NOMO-1 treated with DMSO at 0.1 percent for 48 hours (cell line): Measurements from ENCODE around the gene ACACA.
"Not testable (repeated sequence)": the region's sequence is repeated elsewhere in the genome, so short reads cannot be mapped to it uniquely, and the experiment has no call there.

Experiments used
- DNase-seq: peaks from one replicate; lab custom pipeline; 2025; ENCODE audit not compliant: unreplicated experiment; lab: John Stamatoyannopoulos, UW

The ACACA gene

GRCh38 chr17:37083456-37083855, 323.2 kb downstream of the ACACA start:
- DNase-seq = no peak

- no peak for DNase-seq
Observed at GRCh38 chr17:37082985-37083384, 323.7 kb downstream of the ACACA start.

DNA sequence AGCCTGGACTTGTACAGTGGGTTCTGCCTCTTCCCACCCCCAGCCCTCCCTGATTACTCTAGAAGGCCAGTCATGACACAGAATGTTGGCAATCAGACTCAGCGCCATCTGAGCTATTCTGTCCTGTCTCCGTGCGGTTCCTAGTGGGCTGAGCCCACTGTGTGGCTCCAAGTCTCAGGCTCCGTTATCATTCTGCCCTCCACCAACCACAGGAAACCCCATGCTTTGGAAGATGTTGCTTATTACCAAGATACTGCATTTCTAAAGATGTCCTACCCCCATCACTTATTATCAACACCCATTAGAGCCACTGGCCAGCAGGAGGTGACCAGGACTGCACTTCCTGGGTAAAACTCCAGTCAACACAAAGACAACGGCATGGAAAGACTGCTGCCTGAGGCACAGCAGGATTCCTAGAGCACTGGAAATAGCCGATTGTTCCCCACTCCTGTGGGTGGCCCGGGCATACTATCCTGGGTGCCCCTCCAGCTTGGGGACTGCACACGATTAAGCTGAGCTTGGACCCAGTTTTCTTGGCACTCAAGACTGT, 324.2 kb downstream of the ACACA start:
- DNase-seq = no peak

DNA sequence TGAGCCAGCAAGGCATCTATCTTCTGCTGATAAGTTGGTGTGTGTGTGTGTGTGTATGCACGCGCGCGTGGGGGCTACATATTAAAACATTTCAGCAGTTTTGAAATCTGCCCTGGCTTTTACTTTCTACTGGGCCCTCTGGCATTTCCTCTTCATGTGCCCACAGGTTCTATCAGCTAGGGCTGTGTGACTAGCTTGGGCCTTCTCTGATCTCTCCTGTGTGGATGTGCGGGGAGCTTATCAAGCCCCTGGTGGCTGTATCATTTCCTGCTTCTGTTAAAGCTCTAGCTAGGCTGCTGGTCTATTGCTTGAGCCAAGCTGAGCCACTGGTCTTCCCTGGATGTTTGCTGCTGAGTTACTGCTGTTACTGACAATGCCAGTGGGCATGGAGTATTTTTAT, 325.3 kb downstream of the ACACA start:
- no peak for DNase-seq

GRCh38 chr17:37079735-37080134, 326.9 kb downstream of the ACACA start:
- peak; percentile 31 for DNase-seq

GRCh38 chr17:37079065-37079708, 327.4 kb downstream of the ACACA start:
- DNase-seq = no peak

GRCh38 chr17:37073464-37073863, 333.2 kb downstream of the ACACA start:
- not testable (repeated sequence) for DNase-seq

- DNase-seq = no peak
Observed at GRCh38 chr17:37069087-37069486, 337.5 kb downstream of the ACACA start.

GRCh38 chr17:37068266-37068665, 338.4 kb downstream of the ACACA start:
- DNase-seq = no peak

DNA sequence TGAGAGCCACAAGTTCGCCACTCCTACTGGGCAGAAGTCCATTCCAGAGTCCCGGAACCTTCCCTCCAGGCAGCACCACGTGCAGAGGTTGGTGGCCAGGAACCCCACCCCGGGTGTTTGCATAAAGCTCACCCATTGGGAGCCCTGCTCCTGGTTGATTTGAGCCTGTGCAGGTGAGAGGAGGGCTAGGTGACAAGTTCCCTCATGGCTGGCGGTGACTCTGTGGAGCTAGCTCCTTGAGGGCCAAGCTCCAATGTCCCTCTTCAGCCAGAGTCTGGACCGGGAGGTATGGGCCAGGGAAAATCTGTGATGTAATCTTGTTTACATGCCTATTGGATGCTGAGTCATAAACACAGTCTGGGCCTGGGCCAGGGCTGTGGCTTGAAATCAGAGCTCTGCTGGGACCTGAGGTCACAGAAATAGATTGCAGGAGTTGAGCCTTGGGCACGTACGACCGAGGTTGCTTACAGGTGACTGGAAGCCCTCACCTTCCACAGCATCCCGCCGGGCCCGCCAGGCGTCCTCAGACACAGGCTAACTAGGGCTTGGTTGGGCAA, 339.0 kb downstream of the ACACA start:
- DNase-seq = no peak

DNA sequence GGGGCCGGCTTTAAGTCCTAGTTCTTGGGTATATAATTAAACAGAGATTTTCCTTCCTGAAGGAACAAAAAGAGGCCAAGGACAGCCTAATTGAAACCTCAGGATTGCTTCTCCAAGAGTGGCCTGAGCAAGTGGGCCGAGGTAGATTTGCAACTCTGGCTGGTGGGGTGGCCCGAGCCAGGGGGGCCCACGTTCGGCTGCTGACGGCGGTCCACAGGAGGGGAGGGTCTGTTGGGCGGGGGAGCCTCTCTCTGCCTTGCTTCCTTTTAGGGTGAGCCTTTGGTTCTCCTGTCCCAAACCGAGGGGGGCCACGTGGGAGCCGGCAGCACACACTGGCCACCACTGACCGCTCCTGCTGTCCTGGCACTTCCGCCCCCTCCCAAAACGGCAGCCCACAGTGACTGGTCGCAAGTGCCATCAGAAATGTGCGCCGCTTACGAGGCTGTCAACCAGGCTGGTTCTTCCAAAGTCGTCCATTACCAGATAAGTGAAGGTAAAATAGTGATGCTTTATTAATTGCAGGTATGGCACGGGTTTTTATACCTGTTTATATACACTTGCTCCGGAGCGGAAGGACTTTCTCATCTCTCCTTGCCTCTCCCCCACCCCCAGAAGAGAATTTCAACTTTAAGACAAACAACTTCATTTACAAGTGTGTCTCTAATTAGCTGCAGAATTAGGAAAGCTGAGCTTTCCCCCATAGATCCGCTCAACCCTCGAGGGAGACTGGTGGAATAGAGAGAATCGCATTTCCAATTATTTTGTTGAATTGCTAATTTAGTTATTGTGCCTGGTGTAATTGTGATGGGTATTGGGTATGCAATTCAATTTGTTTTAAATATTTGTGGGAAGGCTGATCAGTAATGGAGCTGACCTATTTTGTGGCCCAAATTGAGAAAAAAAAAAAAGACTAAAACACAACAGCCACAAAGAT, 340.0 kb downstream of the ACACA start:
- DNase-seq = no peak

GRCh38 chr17:37065486-37066321, 340.9 kb downstream of the ACACA start:
- DNase-seq = no peak

- DNase-seq = no peak
Observed at GRCh38 chr17:37064956-37065355, 341.7 kb downstream of the ACACA start.

GRCh38 chr17:37064206-37064605, 342.4 kb downstream of the ACACA start:
- no peak for DNase-seq

DNA sequence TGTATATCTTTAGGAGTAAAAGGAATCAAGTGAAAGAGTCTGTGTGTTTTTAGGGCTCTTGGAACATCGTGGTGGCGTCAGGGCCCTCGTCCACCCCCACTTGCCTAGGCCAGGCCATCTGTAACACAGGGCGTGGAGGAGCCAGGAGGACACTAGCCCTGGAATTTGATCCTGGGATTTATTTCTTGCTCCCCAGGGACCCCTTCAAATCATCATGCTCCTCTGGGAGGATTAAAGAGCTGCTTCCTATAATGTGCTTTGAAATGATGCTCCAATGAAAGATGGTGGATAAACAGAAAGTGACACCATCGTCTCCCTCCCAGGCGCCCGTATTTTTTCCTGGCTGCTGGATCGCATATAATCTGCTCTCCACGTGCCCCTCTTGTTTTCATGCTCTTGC, 344.6 kb downstream of the ACACA start:
- no peak for DNase-seq

DNA sequence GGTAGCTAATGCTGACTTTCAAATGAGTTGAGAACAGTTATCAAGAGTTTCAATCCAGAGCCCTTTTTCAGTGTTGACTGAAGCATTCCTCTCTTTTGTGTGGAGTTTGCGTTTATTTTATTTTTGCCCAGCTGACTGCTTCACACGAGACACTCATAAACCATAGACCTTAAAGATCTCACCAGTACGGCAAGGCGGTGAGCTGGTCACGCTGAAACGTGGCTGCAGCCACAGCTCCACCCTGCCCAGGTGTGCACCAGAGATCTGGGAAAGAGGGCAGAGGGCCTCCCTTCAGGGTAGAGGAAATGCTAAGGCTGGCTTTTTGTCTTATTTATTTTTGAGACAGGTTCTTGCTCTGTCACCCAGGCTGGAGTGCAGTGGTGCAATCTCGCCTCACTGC, 345.7 kb downstream of the ACACA start:
- DNase-seq = no peak

DNA sequence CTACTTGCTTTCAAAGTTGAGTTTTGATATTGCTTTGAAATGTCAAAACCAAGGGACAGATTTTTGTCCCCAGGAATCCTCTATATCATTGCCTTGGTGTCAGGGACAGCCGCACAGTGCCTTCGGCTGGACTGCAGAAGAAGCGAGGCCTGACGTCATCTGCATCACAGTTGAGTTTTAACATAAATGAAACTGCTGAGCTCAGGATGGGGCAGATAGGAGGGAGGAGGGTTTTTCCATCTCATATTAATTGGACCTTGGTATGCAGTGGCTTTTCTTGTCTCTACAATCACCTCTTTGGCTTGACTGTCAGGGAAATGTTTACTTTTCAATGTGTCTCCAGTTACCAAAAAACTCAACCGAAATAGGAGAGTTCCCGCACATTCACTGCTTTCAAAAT, 346.5 kb downstream of the ACACA start:
- DNase-seq = no peak

DNA sequence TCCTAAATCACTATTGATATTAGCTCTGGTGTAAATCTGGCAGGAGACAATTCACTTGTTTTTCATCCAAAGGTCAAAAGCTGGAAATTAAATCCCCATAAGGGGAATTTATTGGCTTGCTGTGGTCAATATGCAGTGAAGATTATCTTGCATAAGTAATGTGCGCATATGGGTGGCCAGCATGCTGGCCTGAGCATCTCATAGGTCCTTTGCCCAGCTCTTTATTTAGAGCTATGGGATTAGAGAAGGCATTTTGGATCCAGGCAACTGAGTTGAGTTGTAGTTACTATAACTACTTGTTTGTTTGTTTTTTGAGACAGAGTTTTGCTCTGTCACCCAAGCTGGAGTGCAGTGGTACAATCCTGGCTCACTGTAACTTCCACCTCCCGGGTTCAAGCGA, 347.1 kb downstream of the ACACA start:
- no peak for DNase-seq

GRCh38 chr17:37056622-37057021, 350.0 kb downstream of the ACACA start:
- no peak for DNase-seq

- DNase-seq = no peak
Observed at GRCh38 chr17:37054894-37055293, 351.7 kb downstream of the ACACA start.

- DNase-seq = no peak
Observed at GRCh38 chr17:37052450-37052849, 354.2 kb downstream of the ACACA start.
